ENCODE measurements around the gene AQR. TPM values are rescaled to one million over a fixed set of nuclear protein-coding genes. Genes with fewer than 3 reads are reported as not detected.

AQR gene
- total and polyA plus RNA-seq, 2 of the 8 experiments (the other 6 are each of a cell fraction or from before 2014, with no cell fraction given) = 34.5 to 57.6 TPM

- no peak overlapping the region for H2BK15ac ChIP-seq (ENCODE audit: low read length)
- H4K91ac ChIP-seq (replicated peaks; ENCODE audit: insufficient read length, low read length) = no peak overlapping the region
- no peak overlapping the region for H3K18ac ChIP-seq (ENCODE audit: extremely low read depth, low read length)
- H3K79me1 ChIP-seq (ENCODE audit: low read depth, low read length) = no peaks in the 10 kb centered on the region; the same call in 1 of the 2 replicates
- no peak overlapping the region for H2AFZ ChIP-seq (ENCODE audit: low read length)
- H2BK5ac ChIP-seq (ENCODE audit: low read depth, low read length) = no peak overlapping the region
- no peak overlapping the region for H2BK120ac ChIP-seq (replicated peaks; ENCODE audit: low read depth, low read length)
- peaks cover 0 to 5% (median 2%) of the 10 kb centered on the region in 4 experiments; a peak in 2 of 7 replicates for H3K4me1 ChIP-seq (replicated peaks in 1 of 4; ENCODE audit: control insufficient read depth in 3 of 4, insufficient read depth in 4 of 4, low read length in 3 of 4)
- no peak overlapping the region for H3K56ac ChIP-seq (replicated peaks; ENCODE audit: insufficient read length, low read depth, low read length)
- H3K27ac ChIP-seq (ENCODE audit: low read depth, low read length) = no peak overlapping the region
- H3K9ac ChIP-seq (replicated peaks in 1 of 4; ENCODE audit: extremely low read depth in 1 of 4, low read depth in 3 of 4, low read length in 3 of 4) = no peak overlapping the region
- H3K79me2 ChIP-seq (ENCODE audit: control insufficient read depth in 1 of 2, insufficient read depth in 2 of 2, low read length in 2 of 2) = peaks cover 0 to 11% of the 10 kb centered on the region in 2 experiments; a peak in 2 of 4 replicates
- no peak overlapping the region for H4K5ac ChIP-seq (ENCODE audit: insufficient read length, low read depth, low read length)
- H2BK12ac ChIP-seq (ENCODE audit: low read depth, low read length) = no peak overlapping the region
- H3K36me3 ChIP-seq (ENCODE audit: control insufficient read depth in 2 of 4, insufficient read depth in 4 of 4, low read length in 3 of 4) = peaks cover 0 to 15% (median 3%) of the 10 kb centered on the region in 4 experiments; a peak in 3 of 8 replicates
- no peak overlapping the region for H3K4ac ChIP-seq (replicated peaks; ENCODE audit: insufficient read length, low read depth, low read length)
- no peak overlapping the region for H3K23ac ChIP-seq (ENCODE audit: insufficient read length)
- DNase-seq (ENCODE audit: low read depth in 1 of 2, low spot score in 2 of 2) (no peak), FAIRE-seq (no peak)
- H2AK5ac ChIP-seq (ENCODE audit: low read depth, low read length) = no peak overlapping the region
- no peak overlapping the region for H3K4me3 ChIP-seq (ENCODE audit: extremely low read depth in 1 of 4, insufficient read depth in 2 of 4, low read depth in 3 of 4, low read length in 4 of 4)
- no peaks in the 10 kb centered on the region for H4K20me1 ChIP-seq (replicated peaks in 1 of 2; ENCODE audit: control insufficient read depth in 1 of 2, insufficient read depth in 2 of 2, low read length in 2 of 2)
- H3K9me3 ChIP-seq (ENCODE audit: insufficient read depth in 2 of 2, low read depth in 1 of 2, low read length in 1 of 2) = no peaks in the 10 kb centered on the region
- whole genome bisulfite sequencing, 2 experiments (ENCODE audit: extremely low coverage in 1 of 2, insufficient coverage in 1 of 2, insufficient read length in 1 of 2, insufficient replicate concordance in 2 of 2, low coverage in 1 of 2, low lambda C conversion rate in 2 of 2, missing lambda C conversion rate in 1 of 2) = 36% methylated on average over 2 of the region's 2 CpGs; no CpG with 5 or more reads in 1 of the 2 experiments
- H3K4me2 ChIP-seq (ENCODE audit: insufficient read depth in 1 of 2, low read depth in 2 of 2, low read length in 2 of 2) = no peak overlapping the region
- CTCF ChIA-PET (ENCODE audit: partially characterized antibody) = interaction anchor here (0.9 to 1.7 kb wide), 3 partner anchors 10 to 50 kb away, joined by 3 to 4 read pairs (median 3); no protein-coding TSS in a partner anchor
- H4K8ac ChIP-seq (ENCODE audit: extremely low read depth, insufficient read depth, low read length) = no peak overlapping the region
- H2BK20ac ChIP-seq (ENCODE audit: low read length) = no peak overlapping the region
- H3K23me2 ChIP-seq (ENCODE audit: low read depth, low read length) = no peaks in the 10 kb centered on the region
- no peaks in the 10 kb centered on the region for H3K27me3 ChIP-seq (replicated peaks in 1 of 4; ENCODE audit: control insufficient read depth in 3 of 4, extremely low read depth in 1 of 4, insufficient read depth in 3 of 4, low read length in 3 of 4)
- POLR2A ChIA-PET (ENCODE audit: partially characterized antibody) = interaction anchor here (1.0 to 3.9 kb wide), 6 partner anchors 8 to 42 kb away, joined by 3 to 28 read pairs (median 4); partner anchors contain the start of gene ZNF770
- no peak overlapping the region for H3K14ac ChIP-seq (ENCODE audit: insufficient read length)
- TF ChIP-seq HDAC2 (IDR thresholded peaks at IDR 0.05; ENCODE audit: borderline replicate concordance in 1 of 2, low read depth in 2 of 2, low read length in 2 of 2) (no peak), E2F6 (IDR thresholded peaks at IDR 0.05) (no peak), SIRT6 (IDR thresholded peaks at IDR 0.05; ENCODE audit: low read length) (no peak), KDM5A (IDR thresholded peaks at IDR 0.05; ENCODE audit: low read length) (no peak), TAF7 (optimal IDR thresholded peaks at IDR 0.05; ENCODE audit: borderline replicate concordance, low read depth, low read length) (no peak), SIX5 (IDR thresholded peaks at IDR 0.05; ENCODE audit: low read depth, low read length) (no peak), SIN3A (conservative IDR thresholded peaks at IDR 0.05 in 1 of 2, IDR thresholded peaks at IDR 0.05 in 1 of 2; ENCODE audit: low read depth in 1 of 2, low read length in 2 of 2) (no peak), BCL11A (IDR thresholded peaks at IDR 0.05; ENCODE audit: low read depth in 2 of 2, low read length in 2 of 2) (no peak), EP300 (IDR thresholded peaks at IDR 0.05; ENCODE audit: borderline replicate concordance in 1 of 2, low read depth in 2 of 2, low read length in 2 of 2) (no peak), KDM4A (IDR thresholded peaks at IDR 0.05; ENCODE audit: low read depth, low read length, severe bottlenecking) (no peak)
- TF ChIP-seq, protein P1, sequence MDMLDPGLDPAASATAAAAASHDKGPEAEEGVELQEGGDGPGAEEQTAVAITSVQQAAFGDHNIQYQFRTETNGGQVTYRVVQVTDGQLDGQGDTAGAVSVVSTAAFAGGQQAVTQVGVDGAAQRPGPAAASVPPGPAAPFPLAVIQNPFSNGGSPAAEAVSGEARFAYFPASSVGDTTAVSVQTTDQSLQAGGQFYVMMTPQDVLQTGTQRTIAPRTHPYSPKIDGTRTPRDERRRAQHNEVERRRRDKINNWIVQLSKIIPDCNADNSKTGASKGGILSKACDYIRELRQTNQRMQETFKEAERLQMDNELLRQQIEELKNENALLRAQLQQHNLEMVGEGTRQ (IDR thresholded peaks at IDR 0.05; ENCODE audit: low read length) = no peak
Measured at GRCh38 chr15:34976743-34977142, 7.2 kb upstream of the AQR start.
